Measurements from ENCODE around the gene MAD2L1.
A peak's percentile ranks its signal among the peaks of the same experiment; 100 is the strongest.

MAD2L1 gene

GRCh38 chr4:120025516-120025915 is 41.1 kb downstream of the MAD2L1 start:
- H3K36me3 ChIP-seq (ENCODE audit: insufficient read depth, low read length) = no peaks in the 10 kb centered on the region
- no peaks in the 10 kb centered on the region for H3K27me3 ChIP-seq (ENCODE audit: control insufficient read depth in 1 of 2, insufficient read depth in 2 of 2, low read length in 2 of 2)
- H3K9me3 ChIP-seq (ENCODE audit: low read length) = no peaks in the 10 kb centered on the region
- no peak overlapping the region for H3K27ac ChIP-seq (ENCODE audit: low read depth, low read length)
- no peak overlapping the region for H3K4me3 ChIP-seq (ENCODE audit: low read depth in 1 of 2, low read length in 2 of 2)
- no peaks in the 10 kb centered on the region for H3K4me1 ChIP-seq (ENCODE audit: insufficient read depth, low read length)
- H3K9ac ChIP-seq (ENCODE audit: low read length) = no peak overlapping the region

- no peak overlapping the region for H3K4me3 ChIP-seq (ENCODE audit: low read depth in 1 of 2, low read length in 2 of 2)
- H3K27me3 ChIP-seq (ENCODE audit: control insufficient read depth in 1 of 2, insufficient read depth in 2 of 2, low read length in 2 of 2) = no peaks in the 10 kb centered on the region
- no peaks in the 10 kb centered on the region for H3K9me3 ChIP-seq (ENCODE audit: low read length)
- H3K4me1 ChIP-seq (ENCODE audit: insufficient read depth, low read length) = no peaks in the 10 kb centered on the region
- H3K27ac ChIP-seq (ENCODE audit: low read depth, low read length) = no peak overlapping the region
- H3K36me3 ChIP-seq (ENCODE audit: insufficient read depth, low read length) = no peaks in the 10 kb centered on the region
- H3K9ac ChIP-seq (ENCODE audit: low read length) = no peak overlapping the region
Measured at GRCh38 chr4:120018786-120019185, 47.9 kb downstream of the MAD2L1 start.

GRCh38 chr4:120017939-120018692 is 48.5 kb downstream of the MAD2L1 start:
- Histone ChIP-seq H3K4me3 (ENCODE audit: low read depth in 1 of 2, low read length in 2 of 2) (no peak overlapping the region), H3K27ac (ENCODE audit: low read depth, low read length) (no peak overlapping the region), H3K9me3 (ENCODE audit: low read length) (no peaks in the 10 kb centered on the region), H3K36me3 (ENCODE audit: insufficient read depth, low read length) (no peaks in the 10 kb centered on the region), H3K27me3 (ENCODE audit: control insufficient read depth in 1 of 2, insufficient read depth in 2 of 2, low read length in 2 of 2) (no peaks in the 10 kb centered on the region), H3K4me1 (ENCODE audit: insufficient read depth, low read length) (no peaks in the 10 kb centered on the region), H3K9ac (ENCODE audit: low read length) (no peak overlapping the region)

- H3K9ac ChIP-seq (ENCODE audit: low read length) = no peak overlapping the region
- H3K36me3 ChIP-seq (ENCODE audit: insufficient read depth, low read length) = no peaks in the 10 kb centered on the region
- H3K27ac ChIP-seq (ENCODE audit: low read depth, low read length) = no peak overlapping the region
- H3K4me3 ChIP-seq (ENCODE audit: low read depth in 1 of 2, low read length in 2 of 2) = no peak overlapping the region
- no peaks in the 10 kb centered on the region for H3K27me3 ChIP-seq (ENCODE audit: control insufficient read depth in 1 of 2, insufficient read depth in 2 of 2, low read length in 2 of 2)
- H3K4me1 ChIP-seq (ENCODE audit: insufficient read depth, low read length) = peaks cover 10% of the 10 kb centered on the region
- no peaks in the 10 kb centered on the region for H3K9me3 ChIP-seq (ENCODE audit: low read length)
Measured at GRCh38 chr4:120011725-120012124, 54.9 kb downstream of the MAD2L1 start.

GRCh38 chr4:120010646-120011045 is 56.0 kb downstream of the MAD2L1 start:
- Histone ChIP-seq H3K9ac (ENCODE audit: low read length) (no peak overlapping the region), H3K27me3 (ENCODE audit: control insufficient read depth in 1 of 2, insufficient read depth in 2 of 2, low read length in 2 of 2) (no peaks in the 10 kb centered on the region), H3K4me1 (ENCODE audit: insufficient read depth, low read length) (peaks cover 10% of the 10 kb centered on the region), H3K36me3 (ENCODE audit: insufficient read depth, low read length) (no peaks in the 10 kb centered on the region), H3K9me3 (ENCODE audit: low read length) (no peaks in the 10 kb centered on the region), H3K27ac (ENCODE audit: low read depth, low read length) (no peak overlapping the region), H3K4me3 (ENCODE audit: low read depth in 1 of 2, low read length in 2 of 2) (no peak overlapping the region)

- no peak overlapping the region for H3K4me3 ChIP-seq (ENCODE audit: low read depth in 1 of 2, low read length in 2 of 2)
- no peaks in the 10 kb centered on the region for H3K9me3 ChIP-seq (ENCODE audit: low read length)
- no peaks in the 10 kb centered on the region for H3K36me3 ChIP-seq (ENCODE audit: insufficient read depth, low read length)
- no peak overlapping the region for H3K9ac ChIP-seq (ENCODE audit: low read length)
- no peak overlapping the region for H3K27ac ChIP-seq (ENCODE audit: low read depth, low read length)
- no peaks in the 10 kb centered on the region for H3K27me3 ChIP-seq (ENCODE audit: control insufficient read depth in 1 of 2, insufficient read depth in 2 of 2, low read length in 2 of 2)
- H3K4me1 ChIP-seq (ENCODE audit: insufficient read depth, low read length) = peaks cover 10% of the 10 kb centered on the region
Measured at GRCh38 chr4:120009731-120010130, 56.9 kb downstream of the MAD2L1 start.

- Histone ChIP-seq H3K36me3 (ENCODE audit: insufficient read depth, low read length) (no peaks in the 10 kb centered on the region), H3K27ac (ENCODE audit: low read depth, low read length) (no peak overlapping the region), H3K27me3 (ENCODE audit: control insufficient read depth in 1 of 2, insufficient read depth in 2 of 2, low read length in 2 of 2) (no peaks in the 10 kb centered on the region), H3K9ac (ENCODE audit: low read length) (no peak overlapping the region), H3K4me1 (ENCODE audit: insufficient read depth, low read length) (peaks cover 10% of the 10 kb centered on the region), H3K4me3 (ENCODE audit: low read depth in 1 of 2, low read length in 2 of 2) (no peak overlapping the region), H3K9me3 (ENCODE audit: low read length) (no peaks in the 10 kb centered on the region)
Measured at GRCh38 chr4:120008957-120009356, 57.7 kb downstream of the MAD2L1 start.

- Histone ChIP-seq H3K27ac (ENCODE audit: low read depth, low read length) (no peak overlapping the region), H3K27me3 (ENCODE audit: control insufficient read depth in 1 of 2, insufficient read depth in 2 of 2, low read length in 2 of 2) (no peaks in the 10 kb centered on the region), H3K4me3 (ENCODE audit: low read depth in 1 of 2, low read length in 2 of 2) (no peak overlapping the region), H3K36me3 (ENCODE audit: insufficient read depth, low read length) (no peaks in the 10 kb centered on the region), H3K9me3 (ENCODE audit: low read length) (no peaks in the 10 kb centered on the region), H3K9ac (ENCODE audit: low read length) (no peak overlapping the region), H3K4me1 (ENCODE audit: insufficient read depth, low read length) (peaks cover 10% of the 10 kb centered on the region)
Measured at GRCh38 chr4:120007896-120008436, 58.7 kb downstream of the MAD2L1 start.

GRCh38 chr4:120007191-120007871 is 59.3 kb downstream of the MAD2L1 start:
- peaks cover 10% of the 10 kb centered on the region for H3K4me1 ChIP-seq (ENCODE audit: insufficient read depth, low read length)
- no peak overlapping the region for H3K9ac ChIP-seq (ENCODE audit: low read length)
- H3K27me3 ChIP-seq (ENCODE audit: control insufficient read depth in 1 of 2, insufficient read depth in 2 of 2, low read length in 2 of 2) = no peaks in the 10 kb centered on the region
- peak overlapping the region; percentile 9 for H3K27ac ChIP-seq (ENCODE audit: low read depth, low read length)
- H3K4me3 ChIP-seq (ENCODE audit: low read depth in 1 of 2, low read length in 2 of 2) = no peak overlapping the region
- no peaks in the 10 kb centered on the region for H3K36me3 ChIP-seq (ENCODE audit: insufficient read depth, low read length)
- H3K9me3 ChIP-seq (ENCODE audit: low read length) = no peaks in the 10 kb centered on the region
